HG03064 (cell line): Measurements from ENCODE around the gene MACROD2.

Experiments used
- ATAC-seq: cut with Tn5 transposase; IDR thresholded peaks from one replicate; pipeline ENCODE4 v1.9.1; 2021; ENCODE audit warnings: low read depth; ENCODE audit not compliant: unreplicated experiment

The MACROD2 gene

GRCh38 chr20:14685183-14685582 lies 689.9 kb downstream of the MACROD2 start:
- no peak for ATAC-seq

GRCh38 chr20:14687313-14687712 lies 692.0 kb downstream of the MACROD2 start:
- ATAC-seq, result no peak

- ATAC-seq, result no peak
Measured at GRCh38 chr20:14688005-14688404, 692.7 kb downstream of the MACROD2 start.

- ATAC-seq, result no peak
Measured at GRCh38 chr20:14691994-14692393, 696.7 kb downstream of the MACROD2 start.

- no peak for ATAC-seq
Measured at GRCh38 chr20:14696478-14696877, 701.2 kb downstream of the MACROD2 start.

- no peak for ATAC-seq
Measured at GRCh38 chr20:14696937-14697336, 701.6 kb downstream of the MACROD2 start.

- no peak for ATAC-seq
Measured at GRCh38 chr20:14698125-14698524, 702.8 kb downstream of the MACROD2 start.

GRCh38 chr20:14698605-14699373 lies 703.5 kb downstream of the MACROD2 start:
- no peak for ATAC-seq

- ATAC-seq, result peak; percentile 42
Measured at GRCh38 chr20:14700639-14700960, 705.3 kb downstream of the MACROD2 start.

- ATAC-seq, result no peak
Measured at GRCh38 chr20:14701326-14701725, 706.0 kb downstream of the MACROD2 start.

GRCh38 chr20:14706555-14706954 lies 711.2 kb downstream of the MACROD2 start:
- no peak for ATAC-seq

GRCh38 chr20:14707026-14707680 lies 711.8 kb downstream of the MACROD2 start:
- ATAC-seq, result no peak

- ATAC-seq, result no peak
Measured at GRCh38 chr20:14707865-14708596, 712.7 kb downstream of the MACROD2 start.

- ATAC-seq, result no peak
Measured at GRCh38 chr20:14709439-14709838, 714.1 kb downstream of the MACROD2 start.

GRCh38 chr20:14710951-14711350 lies 715.6 kb downstream of the MACROD2 start:
- no peak for ATAC-seq

GRCh38 chr20:14711652-14712051 lies 716.3 kb downstream of the MACROD2 start:
- no peak for ATAC-seq

GRCh38 chr20:14712302-14712739 lies 717.0 kb downstream of the MACROD2 start:
- ATAC-seq, result no peak

- no peak for ATAC-seq
Measured at GRCh38 chr20:14715400-14715799, 720.1 kb downstream of the MACROD2 start.

- ATAC-seq, result no peak
Measured at GRCh38 chr20:14716351-14716801, 721.1 kb downstream of the MACROD2 start.

GRCh38 chr20:14717134-14717999 lies 722.1 kb downstream of the MACROD2 start:
- ATAC-seq, result no peak
